Spleen (tissue), 11 donors: ENCODE data around the gene OPCML. TPM values are rescaled to one million over a fixed set of nuclear protein-coding genes. Genes with fewer than 3 reads are reported as not detected.

Experiments used
- DNase-seq: peaks from one replicate; pipeline ENCODE4 v3.0.0-alpha.2; 2020
- H3K27ac ChIP-seq, 8 donors: fragments of 200-600 bp; sonication (generic) in 7 of 8; 1 replicate in 4 of 8; 2 replicates in 4 of 8; pipeline versions ENCODE4 v1.5.0 to v1.8.0; 2016 to 2021; ENCODE audit warnings: inconsistent platforms in 4 of 8, mild to moderate bottlenecking in 4 of 8, moderate library complexity in 1 of 8
- H3K27me3 ChIP-seq, 7 donors: fragments of 200-600 bp; sonication (generic) in 6 of 7; replicated peaks in 1 of 7; 1 replicate in 4 of 7; 2 replicates in 3 of 7; pipeline versions ENCODE4 v1.5.0 to v1.8.0; 2016 to 2021; ENCODE audit warnings: inconsistent platforms in 3 of 7, mild to moderate bottlenecking in 1 of 7
- H3K36me3 ChIP-seq, 6 donors: fragments of 200-600 bp; sonication (generic) in 5 of 6; 1 replicate in 4 of 6; 2 replicates in 2 of 6; pipeline versions ENCODE4 v1.5.0 to v1.8.0; 2016 to 2021; ENCODE audit warnings: inconsistent platforms in 2 of 6
- H3K4me1 ChIP-seq, 6 donors: fragments of 200-600 bp; sonication (generic) in 5 of 6; 1 replicate in 3 of 6; 2 replicates in 3 of 6; pipeline versions ENCODE4 v1.5.0 to v1.8.0; 2016 to 2021; ENCODE audit warnings: inconsistent platforms in 3 of 6
- H3K4me3 ChIP-seq, 8 donors: fragments of 200-600 bp; sonication (generic) in 7 of 8; 1 replicate in 4 of 8; 2 replicates in 4 of 8; pipeline versions ENCODE4 v1.5.0 to v1.8.0; 2016 to 2021; ENCODE audit warnings: inconsistent platforms in 4 of 8, mild to moderate bottlenecking in 4 of 8, moderate library complexity in 2 of 8
- H3K9me3 ChIP-seq, 8 donors: fragments of 200-600 bp; sonication (generic) in 7 of 8; 1 replicate in 4 of 8; 2 replicates in 4 of 8; pipeline versions ENCODE4 v1.5.0 to v1.8.0; 2016 to 2021; ENCODE audit warnings: inconsistent platforms in 4 of 8
- CTCF ChIP-seq, 11 experiments: fragments of 200-600 bp in 7 of 11; fragments of 450-650 bp in 4 of 11; sonication (generic) in 4 of 11; IDR thresholded peaks in 8 of 11; conservative IDR thresholded peaks in 3 of 11; 1 replicate in 7 of 11; 2 replicates in 4 of 11; pipeline versions ENCODE4 v1.4.0 to v1.8.0; 2016 to 2021; ENCODE audit warnings: antibody characterized with exemption in 11 of 11, inconsistent platforms in 4 of 11, mild to moderate bottlenecking in 1 of 11
- POLR2A ChIP-seq, 3 donors: fragments of 450-650 bp; IDR thresholded peaks; one replicate each; pipeline ENCODE4 v1.5.1; 2017; ENCODE audit warnings: antibody characterized with exemption in 3 of 3, mild to moderate bottlenecking in 1 of 3
- POLR2AphosphoS5 ChIP-seq, 3 donors: sonication (generic); formaldehyde crosslinking; IDR thresholded peaks; one replicate each; pipeline ENCODE4 v1.5.1; 2017; ENCODE audit warnings: antibody characterized with exemption in 3 of 3
- WGBS, 5 donors: extraction: QIAGEN DNeasy Blood & Tissue Kit in 3 of 5; methylation state at CpG; one replicate each; pipeline versions ENCODE4 v1.1.5 to v1.1.7; 2013 to 2018; 5-methylcytosine and 5-hydroxymethylcytosine counted together
- intact Hi-C: fragments of 100-400 bp; cut with DNase I; formaldehyde crosslinking; loops from one replicate; pipeline ENCODE4 v1.15.0; 2023; ENCODE audit warnings: low total_unique reads
- polyA plus RNA-seq, 3 donors: library from polyadenylated mRNA; stranded (reverse); fragments of 200-250 nt; gene quantifications; one replicate each; pipeline ENCODE4 v1.2.1, GENCODE V29; 2013
- total RNA-seq, 7 donors: library from RNA; depleted of rRNA in 3 of 7; stranded (reverse); fragments of >200 nt in 3 of 7; fragmentation: NEBNext Ultra II Directional in 4 of 7; extraction: Animal tissue kit (Norgen Biotek cat#: 25700) in 4 of 7; gene quantifications; one replicate each; pipeline versions ENCODE4 v1.1.0 to v1.2.1, GENCODE V29; 2016 to 2021
- donor health status: healthy with polysubstance abuse.
- donor health status: DM: no; HTN: no; CAD: no; lungs with moderate emphysema.
- donor health status: DM: no; HTN: no; CAD: no.
- donor health status: Bipolar disorder and iron deficiency.
- donor health status: healthy.
- donor health status: DM: no; HTN: no; CAD: no.
- donor health status: DM: yes; HTN: yes; CAD: no.

The OPCML gene
- total and polyA plus RNA-seq, 10 donors: 0.09 to 10.7 (median 3.1) TPM

DNA sequence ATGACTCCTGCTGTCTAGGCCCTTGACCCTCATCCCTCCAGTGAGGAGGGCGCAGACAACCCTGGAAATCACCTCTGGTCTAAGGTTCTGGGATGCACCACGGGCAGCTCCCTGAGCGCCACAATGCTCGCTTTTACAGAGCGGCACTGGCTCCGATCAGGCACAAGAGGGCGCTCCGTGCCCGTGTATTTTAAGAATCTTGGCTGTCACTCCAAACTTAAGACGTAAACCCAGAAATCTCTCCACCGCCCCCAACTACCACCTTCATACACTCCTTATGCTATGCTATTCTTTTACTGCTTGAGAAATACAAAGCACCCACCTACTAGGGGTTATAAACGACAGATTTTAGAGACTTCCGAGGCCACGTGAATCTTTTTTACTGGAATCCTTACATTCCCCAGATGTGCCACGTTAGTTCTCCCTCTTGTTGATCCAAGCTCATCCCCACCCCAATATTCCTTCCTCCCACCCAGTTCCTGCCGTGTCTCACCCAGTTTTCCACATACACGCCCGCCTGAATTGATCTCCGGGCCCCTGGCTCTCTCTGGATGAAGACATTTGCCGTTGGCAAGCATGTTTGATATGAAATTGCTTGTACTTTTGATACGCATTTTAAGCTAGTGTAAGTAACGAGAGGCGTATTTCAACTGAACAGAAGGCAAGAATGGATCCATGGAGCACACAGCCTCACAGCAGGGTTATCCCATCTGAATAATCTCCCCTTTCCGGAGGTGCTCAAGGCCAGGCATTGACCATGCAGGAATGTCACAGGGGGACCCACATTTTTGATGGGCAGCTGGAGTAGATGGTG is 453.5 kb downstream of the OPCML start:
- Histone ChIP-seq H3K9me3 (no peaks in the 10 kb centered on the region), H3K4me1 (peaks cover 0 to 11% (median 6%) of the 10 kb centered on the region in 6 donors), H3K27ac (no peak overlapping the region), H3K36me3 (no peaks in the 10 kb centered on the region), H3K27me3 (peaks cover 0 to 46% (median 0%) of the 10 kb centered on the region in 7 donors), H3K4me3 (no peak overlapping the region)
- DNase-seq: no peak
- WGBS, 5 donors: 28 to 38% (median 32%) methylated on average over 24 of the region's 24 CpGs
- intact Hi-C loops: no loop called here
- TF ChIP-seq CTCF (IDR thresholded peaks at IDR 0.05 in 8 of 11, conservative IDR thresholded peaks at IDR 0.05 in 3 of 11): peak; percentile 19 to 76 (median 58)
- no peak for TF ChIP-seq POLR2AphosphoS5 (IDR thresholded peaks at IDR 0.05)

DNA sequence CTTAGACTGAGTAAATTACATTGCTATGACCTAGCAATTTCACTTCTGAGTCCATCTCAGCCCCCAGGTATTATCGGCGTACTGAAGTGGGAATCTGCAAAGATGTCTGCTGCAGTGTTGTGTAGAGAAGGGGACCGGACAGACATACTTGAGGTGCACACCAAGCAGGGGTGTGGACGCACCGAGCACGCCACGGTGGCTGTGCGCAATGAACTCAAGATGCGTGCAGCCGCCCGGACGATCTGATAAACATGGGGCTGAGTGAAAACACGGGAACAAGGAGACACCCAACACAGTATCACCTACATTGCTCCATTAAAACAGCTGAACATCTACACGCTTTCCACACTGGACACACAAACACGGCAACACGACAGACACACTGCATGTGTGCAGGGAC is 454.3 kb downstream of the OPCML start:
- Histone ChIP-seq H3K36me3 (no peaks in the 10 kb centered on the region), H3K9me3 (no peaks in the 10 kb centered on the region), H3K4me1 (peaks cover 0 to 4% (median 1%) of the 10 kb centered on the region in 6 donors), H3K27ac (no peak overlapping the region), H3K27me3 (peaks cover 0 to 42% (median 0%) of the 10 kb centered on the region in 7 donors), H3K4me3 (no peak overlapping the region)
- TF ChIP-seq CTCF (IDR thresholded peaks at IDR 0.05 in 8 of 11, conservative IDR thresholded peaks at IDR 0.05 in 3 of 11) (no peak), POLR2A (IDR thresholded peaks at IDR 0.05) (no peak), POLR2AphosphoS5 (IDR thresholded peaks at IDR 0.05) (no peak)
- intact Hi-C loops: no loop called here
- no peak for DNase-seq
- 82 to 88% (median 85%) methylated on average over 16 of the region's 16 CpGs for WGBS, 5 donors

DNA sequence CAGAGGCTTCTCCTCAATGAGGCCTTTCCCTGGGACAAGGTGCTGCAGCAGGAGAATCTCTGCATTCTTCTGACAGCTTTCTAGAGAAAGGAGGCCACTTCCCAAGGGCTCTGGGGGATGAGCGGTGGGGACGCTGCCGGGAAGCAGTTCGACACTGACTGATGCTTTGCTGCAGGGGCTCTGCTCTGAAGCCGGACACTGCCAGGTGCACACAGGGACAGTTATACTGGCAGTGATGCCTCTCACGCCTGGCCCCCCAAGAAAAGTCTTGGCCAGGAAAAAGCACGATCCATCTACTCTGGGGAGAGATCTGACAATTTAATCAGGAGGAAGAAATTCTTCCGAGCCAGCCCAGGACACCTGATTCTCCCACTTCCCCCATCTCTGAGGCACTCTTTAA is 456.9 kb downstream of the OPCML start:
- no peak for DNase-seq
- Histone ChIP-seq H3K4me1 (no peaks in the 10 kb centered on the region), H3K4me3 (no peak overlapping the region), H3K27me3 (peaks cover 0 to 39% (median 0%) of the 10 kb centered on the region in 7 donors), H3K27ac (no peak overlapping the region), H3K36me3 (no peaks in the 10 kb centered on the region), H3K9me3 (no peaks in the 10 kb centered on the region)
- TF ChIP-seq POLR2AphosphoS5 (IDR thresholded peaks at IDR 0.05) (no peak), CTCF (IDR thresholded peaks at IDR 0.05 in 8 of 11, conservative IDR thresholded peaks at IDR 0.05 in 3 of 11) (no peak), POLR2A (IDR thresholded peaks at IDR 0.05) (no peak)
- WGBS, 5 donors: 60 to 77% (median 71%) methylated on average over 8 of the region's 8 CpGs
- intact Hi-C loops: no loop called here

DNA sequence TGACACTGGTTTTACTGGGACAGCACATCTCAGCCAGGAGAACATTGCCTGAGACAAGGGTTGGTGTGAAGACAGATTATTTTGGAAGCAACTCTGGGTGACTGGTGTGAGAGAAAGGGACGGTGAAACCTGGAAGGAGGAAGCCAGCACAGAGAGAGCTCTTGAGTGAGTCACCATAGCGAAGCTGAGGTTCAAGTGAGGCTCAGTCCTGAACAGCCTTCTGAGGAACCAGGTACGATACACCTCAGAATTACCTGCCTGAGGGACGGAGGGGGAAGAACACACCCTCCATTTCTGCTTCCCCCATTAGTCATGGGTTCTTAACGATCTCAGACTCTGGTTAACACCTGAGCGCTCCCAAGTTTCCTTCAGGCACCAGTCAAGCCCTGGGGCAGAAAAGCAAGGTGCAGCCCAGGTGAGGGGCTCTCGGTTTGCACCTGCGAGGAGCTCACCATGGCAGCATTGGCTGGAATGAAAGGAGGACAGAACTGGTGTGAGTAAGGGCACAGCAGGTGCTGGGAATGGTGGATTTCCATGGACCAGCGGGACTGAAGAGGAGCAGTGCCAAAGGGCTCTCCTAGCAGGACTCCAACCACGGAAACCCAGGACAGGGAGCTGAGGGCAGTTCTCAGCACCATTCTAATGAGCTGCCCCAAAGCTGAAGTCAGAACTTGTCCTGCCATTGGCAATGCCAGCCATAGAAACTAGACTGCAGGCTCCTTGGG is 459.3 kb downstream of the OPCML start:
- intact Hi-C loops: no loop called here
- 71 to 90% (median 84%) methylated on average over 10 of the region's 10 CpGs for WGBS, 5 donors
- TF ChIP-seq POLR2AphosphoS5 (IDR thresholded peaks at IDR 0.05): no peak
- TF ChIP-seq POLR2A (IDR thresholded peaks at IDR 0.05): no peak
- no peak for TF ChIP-seq CTCF (IDR thresholded peaks at IDR 0.05 in 8 of 11, conservative IDR thresholded peaks at IDR 0.05 in 3 of 11)
- no peaks in the 10 kb centered on the region for H3K4me1 ChIP-seq
- no peaks in the 10 kb centered on the region for H3K9me3 ChIP-seq
- DNase-seq: no peak
- no peak overlapping the region for H3K4me3 ChIP-seq
- H3K36me3 ChIP-seq: no peaks in the 10 kb centered on the region
- no peak overlapping the region for H3K27ac ChIP-seq
- peaks cover 0 to 34% (median 0%) of the 10 kb centered on the region in 7 donors for H3K27me3 ChIP-seq
